ENCODE results near the gene KCNA5.

DNA sequence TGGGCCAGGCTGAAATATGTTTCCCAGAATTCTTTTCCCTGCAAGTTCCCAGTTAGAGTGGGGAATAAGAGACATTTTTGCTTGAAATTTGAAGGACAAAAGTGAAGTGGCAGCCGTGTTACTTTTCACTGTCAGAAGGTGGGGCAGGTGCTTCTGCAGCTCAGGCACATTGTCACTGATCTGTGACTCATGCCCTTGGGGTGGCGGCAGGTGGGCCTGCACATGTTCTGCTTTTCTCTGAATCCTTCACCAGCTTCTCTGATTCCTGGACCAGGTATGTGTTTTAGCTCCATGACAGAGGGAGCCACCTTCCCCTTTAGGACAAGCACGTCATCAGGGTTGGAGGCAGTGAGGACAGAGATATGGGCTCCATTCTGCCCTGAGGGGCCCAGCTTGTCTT, 11.7 kb upstream of the KCNA5 start:
- no peak for TF ChIP-seq POLR2A (IDR thresholded peaks at IDR 0.05)
- no peak for TF ChIP-seq CTCF (IDR thresholded peaks at IDR 0.05)
